MM.1S (cell line): ENCODE data around the gene SP8.
A peak's percentile ranks its signal among the peaks of the same experiment; 100 is the strongest.
"Not testable (repeated sequence)": the region's sequence is repeated elsewhere in the genome, so short reads cannot be mapped to it uniquely, and the experiment has no call there.

Source experiments
- DNase-seq: peaks from one replicate; pipeline ENCODE4 v3.0.0-alpha.2; 2015
- H2AFZ ChIP-seq: fragments of 300-600 bp; sonication (generic); 2 replicates; pipeline ENCODE4 v1.6.0; 2016; ENCODE audit warnings: antibody characterized with exemption, low read length
- H3F3A ChIP-seq: fragments of 300-600 bp; sonication (generic); 2 replicates; pipeline ENCODE4 v1.6.1; 2016; ENCODE audit warnings: mild to moderate bottlenecking, antibody characterized with exemption, low read length, moderate library complexity, mixed read lengths; ENCODE audit not compliant: insufficient read depth
- H3K27ac ChIP-seq: fragments of 300-600 bp; sonication (generic); 2 replicates; pipeline ENCODE4 v1.5.1; 2016; ENCODE audit warnings: mild to moderate bottlenecking, low read length
- H3K27me3 ChIP-seq: fragments of 300-600 bp; sonication (generic); replicated peaks from 2 replicates; pipeline ENCODE4 v1.6.0; 2016; ENCODE audit warnings: low read length; ENCODE audit not compliant: insufficient read depth
- H3K36me3 ChIP-seq: fragments of 300-600 bp; sonication (generic); replicated peaks from 2 replicates; pipeline ENCODE4 v1.6.1; 2016; ENCODE audit warnings: mild to moderate bottlenecking, low read length, mixed read lengths; ENCODE audit not compliant: insufficient read depth
- H3K4me1 ChIP-seq: fragments of 300-600 bp; sonication (generic); 2 replicates; pipeline ENCODE4 v1.6.1; 2016; ENCODE audit warnings: low read length, mixed read lengths
- H3K4me2 ChIP-seq: fragments of 300-600 bp; sonication (generic); 2 replicates; pipeline ENCODE4 v1.6.0; 2016; ENCODE audit warnings: low read depth, low read length
- H3K4me3 ChIP-seq: fragments of 300-600 bp; sonication (generic); 2 replicates; pipeline ENCODE4 v1.5.1; 2016; ENCODE audit warnings: low read length, mixed read lengths
- H3K79me2 ChIP-seq: fragments of 300-600 bp; sonication (generic); 2 replicates; pipeline ENCODE4 v1.6.1; 2016; ENCODE audit warnings: mixed run types, low read length, mixed read lengths
- H3K9ac ChIP-seq: fragments of 300-600 bp; sonication (generic); 2 replicates; pipeline ENCODE4 v1.6.1; 2016; ENCODE audit warnings: low read length, mixed read lengths
- H3K9me2 ChIP-seq: fragments of 300-600 bp; sonication (generic); replicated peaks from 2 replicates; pipeline ENCODE4 v1.6.1; 2016; ENCODE audit warnings: mild to moderate bottlenecking, low read length, mixed read lengths; ENCODE audit not compliant: insufficient read depth
- H3K9me3 ChIP-seq: fragments of 300-600 bp; sonication (generic); replicated peaks from 2 replicates; pipeline ENCODE4 v1.6.1; 2016; ENCODE audit warnings: mild to moderate bottlenecking, low read length, mixed read lengths; ENCODE audit not compliant: insufficient read depth
- H4K20me1 ChIP-seq: fragments of 300-600 bp; sonication (generic); 2 replicates; pipeline ENCODE4 v1.6.1; 2016; ENCODE audit warnings: mild to moderate bottlenecking, low read length, moderate library complexity, mixed read lengths; ENCODE audit not compliant: insufficient read depth
- EZH2 ChIP-seq: fragments of 300-600 bp; sonication (generic); optimal IDR thresholded peaks from 2 replicates; pipeline ENCODE3; 2017; ENCODE audit warnings: low read depth, mild to moderate bottlenecking, antibody characterized with exemption, low read length, mixed read lengths
- EZH2phosphoT487 ChIP-seq: fragments of 300-600 bp; sonication (generic); IDR thresholded peaks from 2 replicates; pipeline ENCODE4 v1.6.1; 2018; ENCODE audit warnings: antibody characterized with exemption, low read length
- TF ChIP-seq, protein P1 (sequence below): fragments of 300-600 bp; sonication (generic); IDR thresholded peaks from 2 replicates; pipeline ENCODE4 v1.5.1; 2016; ENCODE audit warnings: antibody characterized with exemption, low read length, mixed read lengths

SP8 gene

DNA sequence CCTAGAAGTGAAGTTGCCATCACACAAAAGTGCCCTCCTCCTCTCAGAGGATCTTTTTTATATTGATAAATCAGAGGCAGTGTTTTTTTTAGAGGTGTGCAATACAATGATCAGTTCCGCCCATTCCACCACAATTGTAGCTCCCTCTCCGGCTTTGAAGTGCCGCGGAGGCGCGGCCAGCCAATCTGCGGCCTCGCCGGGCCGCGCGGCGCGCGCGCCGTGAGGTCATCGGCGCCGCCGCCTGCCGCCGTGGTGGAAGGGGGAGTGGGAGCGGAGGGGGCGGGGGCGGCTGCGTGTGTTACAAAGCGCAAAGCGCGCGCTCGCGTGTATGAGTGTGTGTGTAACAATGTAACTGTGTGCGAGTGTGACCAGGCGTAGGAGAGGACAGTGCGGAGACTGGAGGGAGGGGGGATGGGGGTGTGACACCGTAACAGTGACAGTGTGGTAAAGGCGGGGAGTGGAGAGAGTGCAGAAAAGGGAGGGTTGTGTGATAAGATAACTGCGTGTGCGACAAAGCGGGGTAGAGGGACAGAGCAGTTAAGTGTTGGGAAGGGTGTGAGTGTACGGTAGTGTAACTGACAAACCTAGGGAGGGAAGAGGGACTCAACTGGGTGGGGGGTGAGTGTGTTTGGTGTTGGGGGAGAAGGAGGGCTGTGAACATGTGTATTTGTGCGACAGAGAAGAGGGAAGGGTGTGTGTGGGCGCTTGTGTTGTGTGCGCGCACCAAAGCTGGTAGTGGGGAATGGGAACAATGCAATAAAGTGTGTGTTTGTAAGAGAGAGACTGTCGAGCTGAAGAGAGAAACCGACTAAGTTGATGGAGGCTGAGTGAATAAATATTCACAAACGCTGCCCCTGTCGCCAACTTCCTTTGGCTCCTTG lies at the start of gene SP8:
Gene SP8, minus strand, starts transcription at position 108 of the 881 bp plus-strand sequence. Its CDS starts 88 bp downstream, at position 20.
- Histone ChIP-seq H3K27ac (no peak within 1 kb of the TSS), H3K9me2 (no peaks in the 10 kb centered on the region), H3K4me3 (peak within 1 kb of the TSS; percentile 32; the same call in 1 of the 2 replicates), H4K20me1 (no peaks in the 10 kb centered on the region), H3F3A (no peaks in the 10 kb centered on the region), H3K9me3 (no peaks in the 10 kb centered on the region), H3K79me2 (no peaks in the 10 kb centered on the region), H3K36me3 (no peaks in the 10 kb centered on the region), H3K4me1 (no peaks in the 10 kb centered on the region), H3K27me3 (no peaks in the 10 kb centered on the region), H3K9ac (no peak within 1 kb of the TSS), H3K4me2 (peak within 1 kb of the TSS; percentile 35; the same call in 1 of the 2 replicates), H2AFZ (peak within 1 kb of the TSS; percentile 51; the same call in 1 of the 2 replicates)
- TF ChIP-seq, protein P1, sequence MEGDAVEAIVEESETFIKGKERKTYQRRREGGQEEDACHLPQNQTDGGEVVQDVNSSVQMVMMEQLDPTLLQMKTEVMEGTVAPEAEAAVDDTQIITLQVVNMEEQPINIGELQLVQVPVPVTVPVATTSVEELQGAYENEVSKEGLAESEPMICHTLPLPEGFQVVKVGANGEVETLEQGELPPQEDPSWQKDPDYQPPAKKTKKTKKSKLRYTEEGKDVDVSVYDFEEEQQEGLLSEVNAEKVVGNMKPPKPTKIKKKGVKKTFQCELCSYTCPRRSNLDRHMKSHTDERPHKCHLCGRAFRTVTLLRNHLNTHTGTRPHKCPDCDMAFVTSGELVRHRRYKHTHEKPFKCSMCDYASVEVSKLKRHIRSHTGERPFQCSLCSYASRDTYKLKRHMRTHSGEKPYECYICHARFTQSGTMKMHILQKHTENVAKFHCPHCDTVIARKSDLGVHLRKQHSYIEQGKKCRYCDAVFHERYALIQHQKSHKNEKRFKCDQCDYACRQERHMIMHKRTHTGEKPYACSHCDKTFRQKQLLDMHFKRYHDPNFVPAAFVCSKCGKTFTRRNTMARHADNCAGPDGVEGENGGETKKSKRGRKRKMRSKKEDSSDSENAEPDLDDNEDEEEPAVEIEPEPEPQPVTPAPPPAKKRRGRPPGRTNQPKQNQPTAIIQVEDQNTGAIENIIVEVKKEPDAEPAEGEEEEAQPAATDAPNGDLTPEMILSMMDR: no peak
- TF ChIP-seq EZH2 (no peak), EZH2phosphoT487 (no peak)
- DNase-seq: no peak

DNA sequence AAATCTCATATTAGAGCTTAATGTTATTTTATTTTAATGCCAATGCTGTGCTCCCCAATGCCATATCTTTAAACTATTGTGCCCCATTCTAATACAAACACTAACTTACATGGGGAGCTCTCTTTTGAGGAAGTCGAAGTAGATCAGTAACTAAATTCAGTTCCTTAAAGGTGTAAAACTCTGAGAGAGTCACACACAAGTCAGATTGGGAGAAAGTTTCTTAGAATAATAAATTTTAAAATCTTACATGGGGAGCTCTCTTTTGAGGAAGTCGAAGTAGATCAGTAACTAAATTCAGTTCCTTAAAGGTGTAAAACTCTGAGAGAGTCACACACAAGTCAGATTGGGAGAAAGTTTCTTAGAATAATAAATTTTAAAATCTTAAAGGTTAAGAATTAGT lies 49.7 kb upstream of the SP8 start:
- not testable (repeated sequence) for H3K36me3 ChIP-seq, H2AFZ ChIP-seq, H3K27me3 ChIP-seq, H4K20me1 ChIP-seq, H3K9ac ChIP-seq, H3K79me2 ChIP-seq, H3K4me2 ChIP-seq, H3K9me2 ChIP-seq, DNase-seq, H3K9me3 ChIP-seq, H3F3A ChIP-seq, H3K27ac ChIP-seq, H3K4me3 ChIP-seq, H3K4me1 ChIP-seq

DNA sequence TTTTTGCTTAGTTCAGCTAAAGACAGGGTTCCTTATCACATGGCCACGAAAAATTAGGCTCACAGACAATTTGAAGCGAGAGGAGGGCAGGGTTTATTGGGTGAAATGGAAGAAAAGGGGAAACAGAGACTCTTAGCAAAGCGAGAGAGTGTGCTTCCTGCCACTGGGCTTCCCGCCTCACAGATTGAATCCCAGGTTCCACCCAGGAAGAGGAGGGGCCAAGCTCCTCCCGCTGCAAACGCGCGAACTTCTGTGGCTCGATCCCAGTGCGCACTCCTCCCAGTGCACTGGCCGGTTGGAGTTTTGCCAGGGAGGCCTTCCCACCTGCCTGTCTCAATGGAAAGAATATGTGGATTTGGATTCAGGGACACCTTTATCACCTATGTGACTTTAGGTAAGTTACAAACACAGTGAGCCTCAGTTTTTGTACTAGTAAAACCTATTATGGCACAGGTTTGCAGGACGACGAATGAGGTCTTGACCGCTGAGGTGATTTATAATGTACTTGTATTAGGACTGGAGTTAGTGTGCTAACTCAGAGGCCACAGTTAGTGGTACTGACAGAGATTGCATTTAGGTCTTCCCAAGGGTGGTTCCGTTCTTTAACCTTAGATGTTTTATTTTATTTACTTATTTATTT lies 48.5 kb upstream of the SP8 start:
- Histone ChIP-seq H3K27ac (no peak overlapping the region), H2AFZ (no peak overlapping the region), H3K4me1 (no peaks in the 10 kb centered on the region), H3K36me3 (no peaks in the 10 kb centered on the region), H3K4me2 (no peak overlapping the region), H3K9me3 (no peaks in the 10 kb centered on the region), H3K27me3 (no peaks in the 10 kb centered on the region), H3K9me2 (no peaks in the 10 kb centered on the region), H3K79me2 (no peaks in the 10 kb centered on the region), H3F3A (no peaks in the 10 kb centered on the region), H3K4me3 (no peak overlapping the region), H3K9ac (no peak overlapping the region), H4K20me1 (no peaks in the 10 kb centered on the region)
- DNase-seq: no peak
- no peak for TF ChIP-seq EZH2
- TF ChIP-seq EZH2phosphoT487: no peak

DNA sequence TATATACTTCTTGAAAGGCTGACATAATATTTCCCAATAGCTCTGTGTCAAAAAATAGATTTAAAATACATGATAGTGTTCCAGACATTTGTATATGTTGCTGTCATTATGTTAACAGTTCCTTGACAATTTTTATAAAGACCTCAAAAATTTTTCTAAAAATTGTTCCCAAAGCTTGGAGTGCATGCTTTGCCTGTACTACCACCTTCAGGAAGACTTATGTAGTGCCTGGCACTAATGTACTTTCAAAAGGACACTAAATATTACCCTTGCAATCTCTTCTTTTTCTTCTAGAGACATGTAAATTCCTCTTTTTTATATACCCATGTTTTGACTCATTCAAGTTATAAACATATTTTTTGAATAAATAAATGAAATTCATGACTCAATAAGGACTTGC lies 48.0 kb upstream of the SP8 start:
- Histone ChIP-seq H3K4me3 (no peak overlapping the region), H3K27me3 (no peaks in the 10 kb centered on the region), H3K79me2 (no peaks in the 10 kb centered on the region), H3K9me2 (no peaks in the 10 kb centered on the region), H3K36me3 (no peaks in the 10 kb centered on the region), H3F3A (no peaks in the 10 kb centered on the region), H3K9me3 (no peaks in the 10 kb centered on the region), H4K20me1 (no peaks in the 10 kb centered on the region), H3K4me1 (no peaks in the 10 kb centered on the region), H2AFZ (no peak overlapping the region), H3K4me2 (no peak overlapping the region), H3K9ac (no peak overlapping the region), H3K27ac (no peak overlapping the region)
- no peak for DNase-seq
- TF ChIP-seq, protein P1: peak; percentile 40
- TF ChIP-seq EZH2phosphoT487: no peak
